Measurements from ENCODE around the gene SUOX.
"Not testable (repeated sequence)": the region's sequence is repeated elsewhere in the genome, so short reads cannot be mapped to it uniquely, and the experiment has no call there.

Gene SUOX

GRCh38 chr12:55984861-55985260, 12.2 kb upstream of the SUOX start:
- no peak for DNase-seq

- DNase-seq = no peak
Measured at GRCh38 chr12:55985341-55985740, 11.7 kb upstream of the SUOX start.

- DNase-seq = not testable (repeated sequence)
Measured at GRCh38 chr12:55985976-55986375, 11.1 kb upstream of the SUOX start.

GRCh38 chr12:55991110-55991509, 6.0 kb upstream of the SUOX start:
- DNase-seq = no peak

GRCh38 chr12:55993230-55993853, 3.7 kb upstream of the SUOX start:
- no peak for DNase-seq

- DNase-seq = no peak
Measured at GRCh38 chr12:55995366-55995765, 1.7 kb upstream of the SUOX start.

- DNase-seq = peak; percentile 71 to 85
Measured at GRCh38 chr12:55996201-55996714, 818 bp upstream of the SUOX start.

GRCh38 chr12:55997535-55997859, 421 bp downstream of the SUOX start:
- DNase-seq = no peak

GRCh38 chr12:55999522-55999921, 2.4 kb downstream of the SUOX start:
- DNase-seq = peak in 1 of 2 donors; percentile 38

- not testable (repeated sequence) for DNase-seq
Measured at GRCh38 chr12:55999999-56000540, 3.0 kb downstream of the SUOX start.

- DNase-seq = no peak
Measured at GRCh38 chr12:56001487-56002100, 4.5 kb downstream of the SUOX start.

GRCh38 chr12:56003376-56003775, 6.3 kb downstream of the SUOX start:
- peak in 1 of 2 donors; percentile 5 for DNase-seq

GRCh38 chr12:56004211-56004610, 7.1 kb downstream of the SUOX start:
- DNase-seq = no peak

GRCh38 chr12:56007564-56008559, 10.8 kb downstream of the SUOX start:
- peak; percentile 59 to 75 for DNase-seq

- DNase-seq = no peak
Measured at GRCh38 chr12:56010111-56010570, 13.1 kb downstream of the SUOX start.

- no peak for DNase-seq
Measured at GRCh38 chr12:56011509-56012090, 14.5 kb downstream of the SUOX start.

- DNase-seq = no peak
Measured at GRCh38 chr12:56013482-56013881, 16.4 kb downstream of the SUOX start.

GRCh38 chr12:56014205-56014604, 17.1 kb downstream of the SUOX start:
- DNase-seq = no peak

GRCh38 chr12:56017181-56017580, 20.1 kb downstream of the SUOX start:
- DNase-seq = no peak

GRCh38 chr12:56018356-56018755, 21.3 kb downstream of the SUOX start:
- no peak for DNase-seq

GRCh38 chr12:56020423-56021184, 23.5 kb downstream of the SUOX start, which contains the start of gene IKZF4:
TSS of gene IKZF4 (plus strand) at chr12:56021043. CDS start at chr12:56021494, 451 bp downstream.
- DNase-seq = peak; percentile 27 to 32

Data from CD4-positive, alpha-beta T cell treated with Interferon alpha-2 for 1 hour (primary cell).